ENCODE measurements around the gene RCN2. TPM values are rescaled to one million over a fixed set of nuclear protein-coding genes. Genes with fewer than 3 reads are reported as not detected.

RCN2 gene
- total and polyA plus RNA-seq, 2 donors (not counting 1 experiment from before 2014, with no cell fraction given) = 46.6 to 106 TPM

DNA sequence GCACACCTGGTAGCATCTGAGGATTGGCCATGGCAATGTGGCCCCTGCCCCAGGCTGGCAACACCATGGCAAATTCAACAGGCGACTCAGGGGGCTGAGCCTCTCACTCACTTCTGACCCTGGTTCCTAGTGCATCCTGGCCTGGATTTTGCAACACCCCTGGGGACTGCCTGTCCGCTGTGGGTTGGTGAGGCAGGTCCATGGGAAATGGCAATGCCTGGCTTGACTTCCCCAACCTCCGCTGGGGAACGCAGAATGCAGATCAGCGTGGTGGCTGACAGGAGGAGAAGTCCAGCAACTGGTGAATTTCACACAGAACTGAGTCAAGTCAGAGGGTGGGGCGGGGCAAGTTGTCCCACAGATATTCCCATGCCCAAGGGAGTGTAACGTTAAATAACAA, 59.5 kb downstream of the RCN2 start:
- no peaks in the 10 kb centered on the region for H3K79me2 ChIP-seq (ENCODE audit: control insufficient read depth, insufficient read depth, low read length)
- H3K27me3 ChIP-seq (ENCODE audit: control insufficient read depth, insufficient read depth, low read length) = peaks cover 4% of the 10 kb centered on the region
- TF ChIP-seq EZH2 (IDR thresholded peaks at IDR 0.05; ENCODE audit: low read length, missing control alignments) = no peak
- TF ChIP-seq, protein P1, sequence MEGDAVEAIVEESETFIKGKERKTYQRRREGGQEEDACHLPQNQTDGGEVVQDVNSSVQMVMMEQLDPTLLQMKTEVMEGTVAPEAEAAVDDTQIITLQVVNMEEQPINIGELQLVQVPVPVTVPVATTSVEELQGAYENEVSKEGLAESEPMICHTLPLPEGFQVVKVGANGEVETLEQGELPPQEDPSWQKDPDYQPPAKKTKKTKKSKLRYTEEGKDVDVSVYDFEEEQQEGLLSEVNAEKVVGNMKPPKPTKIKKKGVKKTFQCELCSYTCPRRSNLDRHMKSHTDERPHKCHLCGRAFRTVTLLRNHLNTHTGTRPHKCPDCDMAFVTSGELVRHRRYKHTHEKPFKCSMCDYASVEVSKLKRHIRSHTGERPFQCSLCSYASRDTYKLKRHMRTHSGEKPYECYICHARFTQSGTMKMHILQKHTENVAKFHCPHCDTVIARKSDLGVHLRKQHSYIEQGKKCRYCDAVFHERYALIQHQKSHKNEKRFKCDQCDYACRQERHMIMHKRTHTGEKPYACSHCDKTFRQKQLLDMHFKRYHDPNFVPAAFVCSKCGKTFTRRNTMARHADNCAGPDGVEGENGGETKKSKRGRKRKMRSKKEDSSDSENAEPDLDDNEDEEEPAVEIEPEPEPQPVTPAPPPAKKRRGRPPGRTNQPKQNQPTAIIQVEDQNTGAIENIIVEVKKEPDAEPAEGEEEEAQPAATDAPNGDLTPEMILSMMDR (conservative IDR thresholded peaks at IDR 0.05 in 1 of 2, IDR thresholded peaks at IDR 0.05 in 1 of 2; ENCODE audit: low read depth in 1 of 2, low read length in 2 of 2) = no peak
- no peaks in the 10 kb centered on the region for H3K4me1 ChIP-seq (ENCODE audit: control insufficient read depth, extremely low read depth, insufficient read depth, low read length)
- no peak overlapping the region for H3K4me2 ChIP-seq (ENCODE audit: extremely low read depth, insufficient read depth, low read length)
- no peak for DNase-seq (ENCODE audit: low read depth in 2 of 2)
- no peak overlapping the region for H3K4me3 ChIP-seq (replicated peaks in 1 of 4; ENCODE audit: control extremely low read depth in 1 of 4, insufficient read depth in 1 of 4, low read depth in 3 of 4, low read length in 4 of 4)
- no peak overlapping the region for H2AFZ ChIP-seq (ENCODE audit: low read length)
- no peaks in the 10 kb centered on the region for H4K20me1 ChIP-seq (ENCODE audit: control insufficient read depth, extremely low read depth, insufficient read depth, low read length)
- no peaks in the 10 kb centered on the region for H3K9me3 ChIP-seq (ENCODE audit: control insufficient read depth, insufficient read depth, low read depth, low read length)
- H3K27ac ChIP-seq (ENCODE audit: insufficient read depth, low read length) = no peak overlapping the region
- H3K36me3 ChIP-seq (ENCODE audit: control insufficient read depth, insufficient read depth, low read length) = no peaks in the 10 kb centered on the region
- H3K9ac ChIP-seq (ENCODE audit: insufficient read depth, low read length) = no peak overlapping the region

DNA sequence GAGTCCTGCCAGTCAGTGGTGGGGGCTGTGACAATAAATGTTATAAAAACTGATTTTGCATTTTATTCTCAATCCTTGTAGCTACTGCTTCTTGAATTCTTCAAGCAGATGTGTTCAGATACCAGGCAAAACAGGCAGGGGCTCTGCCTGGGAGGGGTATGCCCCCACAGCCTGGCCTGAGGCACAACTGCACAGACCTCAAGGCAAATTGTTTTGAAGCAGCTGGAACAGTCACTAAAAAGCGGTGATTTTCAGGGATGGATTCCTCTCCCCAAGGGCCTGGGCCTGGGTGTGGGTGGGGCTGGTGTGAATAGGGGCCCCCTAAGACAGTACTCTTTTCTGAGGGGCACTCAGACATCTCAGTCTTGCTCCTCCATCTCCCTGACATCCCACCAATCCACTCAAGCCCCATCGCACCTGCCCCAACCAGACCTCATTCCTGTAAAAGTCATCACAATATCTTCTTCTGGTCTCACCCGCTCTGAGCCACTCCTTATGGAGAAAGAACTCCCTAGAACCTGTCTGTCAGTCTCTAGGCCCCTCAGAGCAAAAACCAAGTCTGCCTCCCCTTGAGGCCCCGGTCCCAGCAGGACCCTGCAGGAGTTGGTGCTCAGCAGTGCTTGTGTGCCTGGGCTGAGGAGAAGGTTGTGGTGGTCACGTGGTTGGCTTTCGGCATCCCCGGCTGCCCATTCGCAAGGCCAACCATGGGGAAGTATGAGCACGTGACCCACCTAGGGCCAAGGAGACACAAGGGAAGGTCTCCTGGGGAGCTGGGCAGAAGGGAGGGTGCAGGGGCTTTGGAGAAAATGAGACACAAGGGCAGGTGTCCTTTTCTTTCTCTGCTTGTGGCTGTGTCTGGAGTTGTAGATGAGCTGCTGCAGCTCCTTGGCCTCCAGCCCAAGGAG, 60.4 kb downstream of the RCN2 start:
- Histone ChIP-seq H3K27me3 (ENCODE audit: control insufficient read depth, insufficient read depth, low read length) (peaks cover 4% of the 10 kb centered on the region), H3K27ac (ENCODE audit: insufficient read depth, low read length) (no peak overlapping the region), H4K20me1 (ENCODE audit: control insufficient read depth, extremely low read depth, insufficient read depth, low read length) (no peaks in the 10 kb centered on the region), H3K9ac (ENCODE audit: insufficient read depth, low read length) (no peak overlapping the region), H3K4me2 (ENCODE audit: extremely low read depth, insufficient read depth, low read length) (no peak overlapping the region), H3K9me3 (ENCODE audit: control insufficient read depth, insufficient read depth, low read depth, low read length) (no peaks in the 10 kb centered on the region), H3K4me3 (replicated peaks in 1 of 4; ENCODE audit: control extremely low read depth in 1 of 4, insufficient read depth in 1 of 4, low read depth in 3 of 4, low read length in 4 of 4) (no peak overlapping the region), H2AFZ (ENCODE audit: low read length) (no peak overlapping the region), H3K4me1 (ENCODE audit: control insufficient read depth, extremely low read depth, insufficient read depth, low read length) (peaks cover 8% of the 10 kb centered on the region), H3K79me2 (ENCODE audit: control insufficient read depth, insufficient read depth, low read length) (no peaks in the 10 kb centered on the region), H3K36me3 (ENCODE audit: control insufficient read depth, insufficient read depth, low read length) (no peaks in the 10 kb centered on the region)
- DNase-seq (ENCODE audit: low read depth in 2 of 2) = no peak
- TF ChIP-seq EZH2 (IDR thresholded peaks at IDR 0.05; ENCODE audit: low read length, missing control alignments) = no peak
- TF ChIP-seq, protein P1 (conservative IDR thresholded peaks at IDR 0.05 in 1 of 2, IDR thresholded peaks at IDR 0.05 in 1 of 2; ENCODE audit: low read depth in 1 of 2, low read length in 2 of 2) = no peak

DNA sequence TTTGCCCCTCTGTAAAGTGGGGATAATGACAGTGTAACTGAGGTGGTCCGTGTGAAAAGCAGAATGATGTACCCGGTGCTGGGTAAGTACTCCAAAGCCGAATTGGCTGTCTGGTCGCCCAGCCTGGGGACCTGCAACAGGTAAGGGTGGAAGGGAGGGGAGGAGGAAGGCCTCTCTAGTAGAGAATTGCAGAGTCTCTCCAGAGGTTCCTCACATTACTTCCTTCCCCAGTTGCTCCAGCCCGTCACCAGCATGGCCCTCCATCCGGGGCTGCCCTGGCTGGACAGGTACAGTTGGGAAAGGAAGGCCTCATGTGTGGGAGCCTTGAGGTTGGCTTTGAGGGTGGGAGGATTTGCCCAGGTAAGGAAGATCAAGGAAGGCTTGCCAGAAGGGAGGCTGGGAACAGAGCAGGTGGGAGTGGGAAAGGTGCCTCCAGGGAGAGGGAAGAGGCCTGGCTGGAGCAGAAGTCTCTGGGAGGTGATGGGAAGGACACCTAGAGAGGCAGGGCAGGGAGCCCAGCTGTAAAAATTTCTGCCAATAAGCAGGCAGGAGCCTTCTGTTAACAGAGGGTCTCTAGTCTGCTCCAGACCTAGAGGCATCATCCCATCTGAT, 61.7 kb downstream of the RCN2 start:
- peaks cover 4% of the 10 kb centered on the region for H3K27me3 ChIP-seq (ENCODE audit: control insufficient read depth, insufficient read depth, low read length)
- no peaks in the 10 kb centered on the region for H4K20me1 ChIP-seq (ENCODE audit: control insufficient read depth, extremely low read depth, insufficient read depth, low read length)
- H3K4me1 ChIP-seq (ENCODE audit: control insufficient read depth, extremely low read depth, insufficient read depth, low read length) = peaks cover 8% of the 10 kb centered on the region
- no peaks in the 10 kb centered on the region for H3K36me3 ChIP-seq (ENCODE audit: control insufficient read depth, insufficient read depth, low read length)
- H3K9ac ChIP-seq (ENCODE audit: insufficient read depth, low read length) = no peak overlapping the region
- no peak overlapping the region for H3K4me3 ChIP-seq (replicated peaks in 1 of 4; ENCODE audit: control extremely low read depth in 1 of 4, insufficient read depth in 1 of 4, low read depth in 3 of 4, low read length in 4 of 4)
- H3K9me3 ChIP-seq (ENCODE audit: control insufficient read depth, insufficient read depth, low read depth, low read length) = no peaks in the 10 kb centered on the region
- TF ChIP-seq EZH2 (IDR thresholded peaks at IDR 0.05; ENCODE audit: low read length, missing control alignments) = no peak
- TF ChIP-seq, protein P1 (conservative IDR thresholded peaks at IDR 0.05 in 1 of 2, IDR thresholded peaks at IDR 0.05 in 1 of 2; ENCODE audit: low read depth in 1 of 2, low read length in 2 of 2) = no peak
- no peak for DNase-seq (ENCODE audit: low read depth in 2 of 2)
- H3K79me2 ChIP-seq (ENCODE audit: control insufficient read depth, insufficient read depth, low read length) = no peaks in the 10 kb centered on the region
- H3K27ac ChIP-seq (ENCODE audit: insufficient read depth, low read length) = no peak overlapping the region
- H2AFZ ChIP-seq (ENCODE audit: low read length) = no peak overlapping the region
- no peak overlapping the region for H3K4me2 ChIP-seq (ENCODE audit: extremely low read depth, insufficient read depth, low read length)

Data from fibroblast of lung (primary cell).